Stomach (tissue), 9 donors: ENCODE results near the gene UNC5B. TPM values are rescaled to one million over a fixed set of nuclear protein-coding genes. Genes with fewer than 3 reads are reported as not detected.
A peak's percentile ranks its signal among the peaks of the same experiment; 100 is the strongest.

Experiments
- DNase-seq, 2 donors: peaks; one replicate each; pipeline versions ENCODE4 v3.0.0 to v3.0.0-alpha.2; 2013 to 2019
- H3K27ac ChIP-seq, 5 donors: fragments of 200-600 bp in 4 of 5; sonication (generic) in 4 of 5; one replicate each; pipeline ENCODE4 v1.5.1; 2013 to 2019; ENCODE audit warnings: mild to moderate bottlenecking in 1 of 5, moderate library complexity in 1 of 5
- H3K27me3 ChIP-seq, 3 donors: fragments of 200-600 bp; sonication (generic); one replicate each; pipeline ENCODE4 v1.5.1; 2017 to 2019; ENCODE audit warnings: mixed run types in 1 of 3
- H3K36me3 ChIP-seq, 4 donors: fragments of 200-600 bp; sonication (generic); 1 replicate in 3 of 4; 2 replicates in 1 of 4; pipeline ENCODE4 v1.5.1; 2016 to 2019
- H3K4me1 ChIP-seq, 4 donors: fragments of 200-600 bp; sonication (generic); one replicate each; pipeline ENCODE4 v1.5.1; 2016 to 2019
- H3K4me3 ChIP-seq, 4 donors: fragments of 200-600 bp; sonication (generic) in 3 of 4; one replicate each; pipeline ENCODE4 v1.5.1; 2016 to 2019; ENCODE audit warnings: mild to moderate bottlenecking in 1 of 4
- H3K9me3 ChIP-seq, 4 donors: fragments of 200-600 bp; sonication (generic); one replicate each; pipeline ENCODE4 v1.5.1; 2016 to 2019
- CTCF ChIP-seq, 7 experiments: fragments of 450-650 bp in 4 of 7; fragments of 200-600 bp in 3 of 7; sonication (generic) in 3 of 7; IDR thresholded peaks; one replicate each; pipeline ENCODE4 v1.5.1; 2016 to 2019; ENCODE audit warnings: antibody characterized with exemption in 7 of 7, control low read depth in 2 of 7, mild to moderate bottlenecking in 1 of 7
- EP300 ChIP-seq: sonication (generic); formaldehyde crosslinking; IDR thresholded peaks from one replicate; pipeline ENCODE4 v1.6.1; 2017; ENCODE audit warnings: antibody characterized with exemption
- POLR2A ChIP-seq, 4 donors: fragments of 450-650 bp; IDR thresholded peaks; one replicate each; pipeline ENCODE4 v1.6.1; 2016; ENCODE audit warnings: antibody characterized with exemption in 4 of 4, control low read depth in 2 of 4, mild to moderate bottlenecking in 1 of 4, moderate library complexity in 1 of 4
- POLR2AphosphoS5 ChIP-seq, 3 donors: sonication (generic); formaldehyde crosslinking; IDR thresholded peaks; one replicate each; pipeline ENCODE4 v1.6.1; 2016; ENCODE audit warnings: antibody characterized with exemption in 3 of 3
- WGBS, 5 donors: extraction: QIAGEN DNeasy Blood & Tissue Kit in 3 of 5; methylation state at CpG; one replicate each; pipeline versions ENCODE4 v1.1.5 to v1.1.7; 2013 to 2018; 5-methylcytosine and 5-hydroxymethylcytosine counted together
- intact Hi-C: fragments of 100-400 bp; cut with DNase I; formaldehyde crosslinking; loops from one replicate; pipeline ENCODE4 v1.15.1; 2023; ENCODE audit warnings: low total_unique reads
- polyA plus RNA-seq, 3 donors: library from polyadenylated mRNA; stranded (reverse); fragments of 200-250 nt; gene quantifications; one replicate each; pipeline ENCODE4 v1.2.3, GENCODE V29; 2013
- total RNA-seq, 5 donors: library from RNA; depleted of rRNA; stranded (reverse); fragments of >200 nt; gene quantifications; one replicate each; pipeline versions ENCODE4 v1.1.0 to v1.2.3, GENCODE V29; 2014 to 2016
- donor health status: healthy with polysubstance abuse.
- donor health status: Bipolar disorder and iron deficiency.
- donor health status: healthy.

UNC5B gene
- total and polyA plus RNA-seq, 8 donors, result 1.4 to 42.9 (median 5.7) TPM

GRCh38 chr10:71291528-71291900 lies 79.1 kb downstream of the UNC5B start:
- H3K27ac ChIP-seq, result no peak overlapping the region
- no peaks in the 10 kb centered on the region for H3K9me3 ChIP-seq
- no peak overlapping the region for H3K4me3 ChIP-seq
- no peaks in the 10 kb centered on the region for H3K27me3 ChIP-seq
- H3K36me3 ChIP-seq, result peaks cover 6 to 88% (median 73%) of the 10 kb centered on the region in 4 donors
- intact Hi-C loops, result no loop called here
- 89 to 97% (median 94%) methylated on average over 8 to 13 of the region's 13 CpGs for WGBS, 5 donors
- no peak for DNase-seq
- no peaks in the 10 kb centered on the region for H3K4me1 ChIP-seq
- TF ChIP-seq POLR2AphosphoS5 (IDR thresholded peaks at IDR 0.05) (no peak), POLR2A (IDR thresholded peaks at IDR 0.05) (no peak), CTCF (IDR thresholded peaks at IDR 0.05) (no peak), EP300 (no peak)

GRCh38 chr10:71292624-71293445 lies 80.5 kb downstream of the UNC5B start:
- 69 to 76% (median 74%) methylated on average over 10 of the region's 10 CpGs for WGBS, 5 donors
- H3K36me3 ChIP-seq, result peaks cover 6 to 87% (median 73%) of the 10 kb centered on the region in 4 donors
- no peak overlapping the region for H3K27ac ChIP-seq
- TF ChIP-seq POLR2A (IDR thresholded peaks at IDR 0.05), result no peak
- TF ChIP-seq EP300, result no peak
- TF ChIP-seq POLR2AphosphoS5 (IDR thresholded peaks at IDR 0.05), result no peak
- TF ChIP-seq CTCF (IDR thresholded peaks at IDR 0.05), result no peak
- intact Hi-C loops, result no loop called here
- no peaks in the 10 kb centered on the region for H3K9me3 ChIP-seq
- no peaks in the 10 kb centered on the region for H3K4me1 ChIP-seq
- no peaks in the 10 kb centered on the region for H3K27me3 ChIP-seq
- no peak for DNase-seq
- no peak overlapping the region for H3K4me3 ChIP-seq

GRCh38 chr10:71293446-71294084 lies 81.2 kb downstream of the UNC5B start:
- H3K36me3 ChIP-seq, result peaks cover 6 to 87% (median 73%) of the 10 kb centered on the region in 4 donors
- H3K4me1 ChIP-seq, result no peaks in the 10 kb centered on the region
- DNase-seq, result peak in 1 of 2 donors; percentile 76
- H3K27ac ChIP-seq, result no peak overlapping the region
- WGBS, 5 donors, result 76 to 95% (median 80%) methylated on average over 9 to 19 of the region's 19 CpGs
- no peak overlapping the region for H3K4me3 ChIP-seq
- TF ChIP-seq CTCF (IDR thresholded peaks at IDR 0.05), result no peak
- no peak for TF ChIP-seq EP300
- no peak for TF ChIP-seq POLR2A (IDR thresholded peaks at IDR 0.05)
- TF ChIP-seq POLR2AphosphoS5 (IDR thresholded peaks at IDR 0.05), result no peak
- H3K9me3 ChIP-seq, result no peaks in the 10 kb centered on the region
- no peaks in the 10 kb centered on the region for H3K27me3 ChIP-seq
- intact Hi-C loops, result no loop called here

- WGBS, 5 donors, result 77 to 88% (median 84%) methylated on average over 6 of the region's 6 CpGs
- no peak for TF ChIP-seq EP300
- no peak for TF ChIP-seq POLR2AphosphoS5 (IDR thresholded peaks at IDR 0.05)
- TF ChIP-seq POLR2A (IDR thresholded peaks at IDR 0.05), result no peak
- TF ChIP-seq CTCF (IDR thresholded peaks at IDR 0.05), result no peak
- intact Hi-C loops, result no loop called here
- Histone ChIP-seq H3K4me1 (no peaks in the 10 kb centered on the region), H3K27ac (no peak overlapping the region), H3K4me3 (no peak overlapping the region), H3K36me3 (peaks cover 6 to 87% (median 75%) of the 10 kb centered on the region in 4 donors), H3K9me3 (no peaks in the 10 kb centered on the region), H3K27me3 (no peaks in the 10 kb centered on the region)
- no peak for DNase-seq
These were observed 81.8 kb downstream of the UNC5B start for GRCh38 chr10:71294091-71294561.
